MV-4-11 (cell line): ENCODE results near the gene SPACA5.
"Not testable (repeated sequence)": the region's sequence is repeated elsewhere in the genome, so short reads cannot be mapped to it uniquely, and the experiment has no call there.

Experiments used
- DNase-seq: peaks from one replicate; lab custom pipeline; 2025; lab: John Stamatoyannopoulos, UW

SPACA5 gene

DNA sequence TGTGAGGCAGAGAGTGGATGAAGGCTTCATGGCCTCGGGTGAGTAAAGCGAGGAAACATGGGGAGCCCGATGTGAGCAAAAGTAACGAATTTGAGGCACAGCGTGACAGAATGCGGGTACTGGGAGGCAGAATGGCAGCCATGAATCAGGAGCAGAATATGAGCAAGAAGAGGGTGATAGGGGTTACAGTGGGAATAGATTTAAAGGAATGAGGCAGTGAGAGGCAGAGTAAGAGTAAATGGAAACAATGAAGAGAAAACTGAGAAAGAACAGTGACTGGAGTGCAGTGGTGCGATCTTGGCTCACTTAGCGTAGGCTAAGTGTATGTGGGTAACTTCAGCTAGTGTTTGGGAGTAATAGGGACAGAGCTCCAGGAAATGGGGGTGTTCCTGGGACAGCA is at the start of gene SPACA5:
SPACA5 (plus strand) TSS at position 301 of the 400 bp plus-strand sequence. CDS start 815 bp downstream, outside the sequence.
- DNase-seq, result not testable (repeated sequence)

DNA sequence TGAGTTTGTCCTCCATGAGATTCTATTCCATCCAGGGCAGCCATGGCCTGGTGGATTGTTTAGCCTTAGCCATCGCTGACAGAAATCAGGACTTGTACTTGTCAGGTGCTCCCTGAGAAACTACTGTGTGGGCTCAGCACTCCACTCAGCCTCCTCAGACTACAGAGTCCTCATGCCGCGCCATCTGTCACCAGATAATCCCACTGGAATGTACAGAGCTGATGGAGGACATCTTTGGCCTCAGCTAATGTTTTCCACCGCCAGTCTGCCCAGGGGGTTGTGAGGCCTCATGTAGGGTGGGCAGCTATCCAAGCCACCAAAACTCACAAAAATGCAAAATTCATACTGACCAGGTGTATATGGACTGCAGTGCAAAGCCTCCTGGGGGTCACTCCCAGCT is 48.6 kb upstream of the SPACA5 start:
- DNase-seq, result not testable (repeated sequence)

DNA sequence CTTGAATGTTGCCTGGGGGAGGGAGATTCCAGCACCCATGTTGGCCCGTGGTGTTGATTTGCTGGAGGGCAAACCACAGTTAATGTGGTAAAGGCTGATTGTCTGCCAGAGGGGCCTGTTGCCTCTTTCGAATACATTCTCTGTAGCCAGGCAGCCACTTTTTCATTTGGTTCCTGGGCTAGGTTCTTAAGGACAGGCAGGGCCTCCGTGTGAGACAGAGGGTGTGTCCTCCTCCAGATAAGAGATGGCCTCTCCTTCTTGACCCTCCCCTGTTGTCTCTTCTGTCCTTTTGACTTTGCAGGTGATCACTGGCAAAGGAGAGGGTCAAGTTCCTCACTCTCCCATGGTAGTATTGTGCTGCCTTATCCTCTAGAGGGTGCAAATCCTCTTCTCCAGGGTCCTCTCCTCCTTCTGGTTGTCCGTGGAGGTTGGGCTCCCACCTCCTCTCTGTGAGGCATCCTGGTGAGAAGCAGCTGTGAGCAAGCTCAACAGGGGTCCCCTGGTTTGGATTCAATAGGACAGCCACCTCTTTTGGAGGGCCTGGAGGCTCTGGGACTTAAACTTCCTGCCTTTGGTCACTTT is 47.9 kb upstream of the SPACA5 start:
- no peak for DNase-seq

DNA sequence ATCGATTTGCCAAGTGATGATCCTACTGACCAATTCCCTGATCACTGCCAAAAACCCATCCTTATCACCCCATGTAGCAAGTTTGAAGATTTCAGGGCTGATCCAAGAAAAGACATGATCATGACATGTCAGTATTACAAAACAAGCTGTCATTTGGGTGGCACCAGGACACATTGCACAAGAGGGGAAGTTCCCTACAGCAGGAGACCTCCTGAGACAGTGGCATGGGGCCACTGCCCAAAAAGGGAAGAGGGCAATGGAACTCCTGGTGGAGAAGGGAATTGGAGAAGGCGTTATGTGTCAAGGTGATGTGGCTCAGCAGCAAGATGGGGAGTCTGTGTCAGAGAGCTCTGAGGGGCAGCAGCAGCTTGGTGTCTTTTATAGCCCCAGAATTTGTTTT is 46.4 kb upstream of the SPACA5 start:
- DNase-seq, result peak; percentile 74

DNA sequence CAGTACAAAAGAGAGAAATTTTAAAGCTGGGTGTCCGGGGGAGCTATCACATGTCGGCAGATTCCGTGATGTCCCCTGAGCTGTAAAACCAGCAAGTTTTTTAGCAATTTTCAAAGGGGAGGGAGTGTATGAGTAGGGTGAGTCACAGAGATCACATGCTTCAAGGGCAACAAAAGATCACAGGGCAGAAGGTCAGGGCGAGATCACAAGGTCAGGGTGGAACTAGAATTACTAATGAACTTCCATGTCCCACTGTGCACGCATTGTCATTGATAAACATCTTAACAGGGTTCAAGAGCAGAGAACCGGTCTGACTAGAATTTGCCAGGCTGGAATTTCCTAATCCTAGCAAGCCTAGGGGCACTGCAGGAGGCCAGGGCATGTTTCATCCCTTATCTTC is 45.0 kb upstream of the SPACA5 start:
- not testable (repeated sequence) for DNase-seq

DNA sequence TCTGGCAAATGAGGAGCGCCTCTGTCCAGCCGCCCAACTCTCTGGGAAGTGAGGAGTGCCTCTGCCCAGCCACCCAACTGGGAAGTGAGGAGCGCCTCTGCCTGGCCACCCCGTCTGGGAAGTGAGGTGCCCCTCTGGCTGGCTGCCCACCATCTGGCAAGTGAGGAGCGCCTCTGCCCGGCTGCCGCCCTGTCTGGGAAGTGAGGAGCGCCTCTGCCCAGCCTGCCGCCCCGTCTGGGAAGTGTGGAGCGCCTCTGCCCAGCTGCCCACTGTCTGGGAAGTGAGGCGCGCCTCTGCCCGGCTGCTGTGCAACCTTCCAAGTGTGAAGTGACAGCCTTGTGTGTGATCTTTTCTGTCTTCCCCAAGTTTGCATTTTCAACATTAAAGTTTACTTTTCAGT is 41.3 kb upstream of the SPACA5 start:
- DNase-seq, result not testable (repeated sequence)

DNA sequence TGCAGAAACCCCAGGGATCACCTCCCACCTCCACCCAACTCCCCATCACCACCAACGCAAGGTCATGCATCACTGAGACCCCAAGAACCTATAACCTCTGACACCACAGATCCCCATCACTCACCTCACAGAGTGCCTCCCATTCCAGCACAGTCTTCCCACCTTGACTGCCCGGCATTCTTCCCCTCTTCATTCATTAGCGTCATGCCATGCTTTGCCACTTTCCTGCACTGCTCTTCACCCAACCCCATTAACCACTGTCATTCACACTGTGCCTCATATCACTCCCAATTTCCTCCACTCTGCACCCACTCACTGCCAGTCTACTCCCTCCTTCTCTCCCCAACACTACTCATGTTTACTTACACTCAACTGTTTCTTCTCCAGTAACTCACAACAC is 33.6 kb upstream of the SPACA5 start:
- DNase-seq, result no peak

DNA sequence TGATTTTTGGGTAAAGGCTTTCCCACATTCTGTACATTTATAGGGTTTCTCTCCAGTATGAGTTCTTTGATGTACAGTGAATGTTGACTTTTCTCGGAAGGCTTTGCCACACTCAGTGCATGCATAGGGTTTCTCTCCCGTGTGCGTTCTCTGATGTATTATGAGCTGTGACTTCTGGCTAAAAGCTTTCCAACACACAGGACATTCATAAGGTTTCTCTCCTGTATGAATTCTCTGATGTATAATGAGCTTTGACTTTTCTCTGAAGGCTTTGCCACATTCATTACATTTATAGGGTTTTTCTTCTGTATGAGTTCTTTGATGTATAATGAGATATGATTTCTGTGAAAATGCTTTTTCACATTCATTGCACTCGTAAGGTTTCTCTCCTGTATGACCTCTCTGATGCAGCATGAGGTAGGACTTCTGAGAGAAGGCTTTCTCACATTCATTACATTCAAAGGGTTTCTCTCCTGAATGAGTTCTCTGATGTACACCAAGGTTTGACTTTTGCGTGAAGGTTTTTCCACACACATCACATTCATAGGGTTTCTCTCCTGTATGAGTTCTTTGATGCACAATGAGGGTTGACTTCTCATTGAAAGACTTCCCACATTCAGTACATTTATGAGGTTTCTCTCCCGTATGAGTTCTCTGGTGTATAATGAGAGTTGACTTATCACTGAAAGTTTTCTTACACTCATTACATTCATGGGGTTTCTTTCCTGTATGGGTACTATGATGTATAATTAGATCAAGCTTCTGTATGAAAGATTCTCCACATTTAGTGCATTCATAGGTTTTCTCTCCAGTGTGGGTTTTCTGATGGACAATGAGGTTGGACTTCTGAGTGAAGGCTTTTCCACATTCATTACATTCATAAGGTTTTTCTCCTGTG is 30.3 kb upstream of the SPACA5 start:
- peak; percentile 0 for DNase-seq

DNA sequence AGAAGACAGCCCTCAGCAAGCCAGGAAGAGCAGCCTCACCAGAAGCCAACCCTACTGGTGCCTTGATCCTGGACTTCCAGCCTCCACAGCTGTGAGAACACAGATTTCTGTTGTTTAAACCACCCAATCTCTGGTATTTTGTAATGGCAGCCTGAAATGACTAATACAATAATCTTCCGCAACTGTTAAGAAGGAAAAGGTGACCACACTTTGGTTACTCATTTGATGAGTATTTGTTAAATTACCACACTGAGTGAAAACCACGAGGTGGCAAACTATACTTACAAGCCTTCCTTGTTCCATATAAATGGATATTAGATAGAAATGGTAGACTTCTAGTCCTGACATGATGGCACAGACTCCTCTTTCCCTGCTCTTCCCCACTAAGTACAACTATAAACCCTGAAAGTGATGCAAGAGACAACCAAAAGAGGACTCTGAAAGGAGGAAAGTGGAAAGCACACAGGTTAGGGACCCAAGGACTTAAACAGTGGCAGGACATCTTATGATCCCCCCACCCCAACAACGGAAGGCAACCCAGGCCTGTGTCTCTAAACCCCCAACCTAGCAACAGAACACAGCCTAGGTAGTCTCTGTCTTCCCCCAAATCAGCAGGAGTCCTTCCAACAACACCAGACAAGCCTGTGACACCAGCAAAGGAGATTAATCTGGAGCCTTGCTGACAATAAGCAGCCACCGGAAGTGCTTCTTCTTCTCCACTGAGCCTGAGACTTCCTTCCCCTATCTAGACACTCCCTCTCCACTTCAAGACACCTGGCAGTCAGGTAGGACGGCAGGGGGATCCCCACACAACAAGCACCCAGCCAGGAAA is 15.3 kb upstream of the SPACA5 start:
- DNase-seq, result peak; percentile 45

DNA sequence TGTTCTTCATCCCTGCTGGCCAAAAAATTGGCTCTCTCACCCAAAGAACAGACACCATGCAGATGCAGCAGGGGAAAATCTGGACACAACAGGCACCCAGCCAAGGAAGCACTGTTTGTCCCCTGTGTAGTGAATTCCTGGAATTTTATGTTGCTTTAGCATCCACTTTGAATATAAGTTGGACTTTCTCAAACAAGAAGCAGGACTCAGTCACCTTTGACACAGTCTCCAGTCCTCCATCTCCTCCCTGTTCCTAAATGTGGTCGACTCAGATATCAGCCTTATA is 14.8 kb upstream of the SPACA5 start:
- no peak for DNase-seq

DNA sequence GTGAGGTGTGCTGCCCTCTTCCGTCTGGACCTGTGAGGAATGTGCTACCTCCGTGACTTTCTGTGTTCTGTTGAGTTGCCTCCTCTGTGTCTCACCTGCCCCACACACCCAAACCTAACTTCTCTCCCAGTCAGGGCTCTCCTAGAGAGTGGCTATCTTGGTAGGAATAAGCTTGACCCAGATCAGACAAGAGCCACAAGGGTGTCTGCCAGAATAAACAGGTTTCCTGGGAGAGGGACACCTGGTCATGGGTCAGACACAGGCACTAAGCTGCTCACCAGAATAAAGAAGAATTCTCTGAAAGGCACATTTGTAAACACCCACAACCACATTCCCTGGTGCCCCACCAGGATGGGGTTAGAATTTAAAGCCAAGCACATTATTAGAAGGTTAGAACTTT is 14.1 kb upstream of the SPACA5 start:
- DNase-seq, result no peak

DNA sequence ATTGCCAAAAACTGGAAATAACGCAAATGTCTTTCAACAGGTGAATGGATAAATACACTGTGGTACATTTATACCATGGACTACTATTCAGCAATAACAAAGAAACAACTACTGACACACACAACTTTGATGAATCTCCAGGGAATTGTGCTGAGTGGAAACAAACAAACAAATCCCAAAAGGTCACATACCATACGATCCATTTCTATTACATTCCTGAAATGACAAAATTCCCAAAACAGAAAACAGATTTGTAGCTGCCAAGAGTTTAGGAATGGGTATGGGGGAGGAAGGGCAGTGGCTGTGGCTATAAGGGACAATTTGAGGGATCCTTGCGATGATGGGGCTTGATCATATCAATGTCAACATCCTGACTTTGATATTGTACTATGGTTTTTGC is 5.5 kb upstream of the SPACA5 start:
- DNase-seq, result no peak

DNA sequence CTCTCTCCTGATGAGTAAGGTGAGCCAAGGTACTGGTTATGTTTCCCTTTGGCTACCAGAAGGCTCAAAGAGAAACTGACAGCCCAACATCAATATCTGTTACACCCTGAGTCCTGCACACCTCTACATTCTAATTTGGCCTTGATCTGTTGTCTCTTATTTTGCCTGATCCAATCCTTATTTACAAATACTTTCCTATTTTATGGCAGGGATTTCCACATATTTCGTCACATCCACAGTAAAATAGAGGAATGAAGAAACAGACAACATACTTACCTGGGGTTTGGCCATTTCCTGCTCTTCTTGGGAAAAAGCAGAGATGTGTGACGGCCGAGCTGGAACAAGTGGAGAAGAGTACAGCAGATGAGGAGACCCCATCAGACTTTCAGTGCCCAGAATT is 4.5 kb upstream of the SPACA5 start:
- DNase-seq, result no peak

DNA sequence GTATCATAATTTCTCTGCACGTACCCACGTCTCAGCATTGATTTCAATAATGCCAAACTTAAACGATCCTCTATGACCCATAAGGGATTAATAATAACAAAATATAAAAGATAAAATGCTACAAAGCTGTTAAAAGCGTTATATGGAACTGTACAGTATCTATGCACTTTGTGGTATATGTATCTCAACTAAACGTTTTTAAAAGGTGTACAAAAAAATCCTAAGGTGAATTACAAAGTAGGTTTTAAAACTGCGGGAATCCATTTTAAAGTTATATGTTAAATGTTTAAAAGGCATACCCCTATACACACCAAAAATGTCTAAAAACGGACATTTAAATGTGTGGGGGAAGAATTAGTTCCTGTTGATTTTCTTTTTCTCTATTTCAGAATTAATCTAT is 3.9 kb upstream of the SPACA5 start:
- DNase-seq, result no peak

DNA sequence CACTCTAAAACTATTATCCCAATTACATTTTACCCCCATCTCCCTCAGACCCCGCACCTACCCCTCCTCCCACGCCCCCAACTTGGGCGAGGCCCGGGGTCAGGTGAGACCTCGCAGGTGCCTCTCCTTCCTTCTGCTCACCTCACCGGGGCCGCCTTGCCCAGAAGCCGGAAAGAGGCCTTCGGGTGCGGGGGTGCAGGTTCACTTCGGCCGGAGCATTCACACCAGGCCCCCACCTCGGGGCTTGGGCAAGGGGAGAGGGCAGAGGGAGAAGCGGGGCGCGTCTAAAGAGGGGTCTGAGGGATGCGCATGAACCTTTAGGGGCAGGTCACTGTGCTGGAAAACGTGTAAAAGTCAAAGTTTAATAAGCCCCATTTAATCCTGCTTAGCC is 3.4 kb upstream of the SPACA5 start:
- DNase-seq, result no peak

DNA sequence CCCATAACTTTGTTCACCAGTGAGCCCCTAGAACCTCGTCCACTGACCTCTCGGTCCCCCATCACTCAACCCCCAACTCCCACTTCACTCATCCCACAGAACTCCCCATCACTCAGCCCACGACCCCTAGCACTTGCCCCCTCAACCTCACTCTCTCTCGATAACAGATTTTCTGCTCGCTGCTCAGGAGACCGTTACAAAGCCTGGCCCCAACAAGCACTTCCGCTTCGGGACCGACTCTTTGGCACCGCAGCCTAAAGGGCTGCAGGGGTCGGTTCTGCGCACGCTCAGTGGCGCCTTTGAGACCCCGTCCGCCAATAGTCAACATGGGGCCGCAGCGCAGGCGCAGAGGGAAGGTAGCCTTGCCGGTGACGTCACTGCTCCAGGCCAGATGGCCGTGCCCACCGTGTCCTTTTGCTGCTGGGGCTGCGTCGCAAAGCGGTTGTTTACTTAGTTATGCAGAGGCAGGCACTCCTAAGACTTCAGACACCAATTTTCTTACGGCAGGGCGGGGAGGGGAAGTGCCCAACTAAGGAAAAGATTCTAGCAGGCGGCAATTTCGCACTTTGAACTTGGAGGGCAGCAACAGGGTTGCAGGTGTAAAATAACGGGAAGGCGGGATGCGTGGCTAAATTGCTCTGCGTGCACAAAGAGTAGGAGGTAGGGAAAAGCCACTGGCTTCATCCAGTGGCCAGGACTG is 2.9 kb upstream of the SPACA5 start, which contains the start of gene ZNF182:
ZNF182 (minus strand) TSS at position 232 of the 700 bp plus-strand sequence. CDS start 1,380 bp downstream, outside the sequence.
- peak; percentile 92 for DNase-seq

DNA sequence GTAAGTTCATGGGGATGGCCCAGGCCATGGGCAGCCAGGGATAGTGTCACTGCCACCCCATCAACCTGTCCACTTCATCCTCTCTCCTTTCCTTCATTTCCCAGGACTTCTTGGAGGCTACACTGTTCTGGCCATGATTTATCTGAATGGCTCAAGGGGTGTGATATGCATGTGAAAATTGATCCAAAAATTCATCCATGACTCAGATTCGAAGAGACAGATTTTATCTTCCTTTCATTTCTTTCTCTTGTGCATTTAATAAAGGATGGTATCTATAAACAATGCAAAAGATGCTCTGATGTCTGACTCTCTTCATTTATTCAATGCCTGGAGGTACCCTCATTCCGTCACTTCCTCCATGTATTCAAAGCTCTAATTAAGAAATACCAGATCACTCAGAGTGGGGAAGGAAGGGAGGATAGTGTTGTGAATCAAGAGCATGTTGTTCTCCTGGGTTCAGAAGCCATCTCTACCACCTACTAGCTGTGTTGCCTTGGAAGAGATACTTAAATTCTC is 2.7 kb downstream of the SPACA5 start:
- DNase-seq, result not testable (repeated sequence)

DNA sequence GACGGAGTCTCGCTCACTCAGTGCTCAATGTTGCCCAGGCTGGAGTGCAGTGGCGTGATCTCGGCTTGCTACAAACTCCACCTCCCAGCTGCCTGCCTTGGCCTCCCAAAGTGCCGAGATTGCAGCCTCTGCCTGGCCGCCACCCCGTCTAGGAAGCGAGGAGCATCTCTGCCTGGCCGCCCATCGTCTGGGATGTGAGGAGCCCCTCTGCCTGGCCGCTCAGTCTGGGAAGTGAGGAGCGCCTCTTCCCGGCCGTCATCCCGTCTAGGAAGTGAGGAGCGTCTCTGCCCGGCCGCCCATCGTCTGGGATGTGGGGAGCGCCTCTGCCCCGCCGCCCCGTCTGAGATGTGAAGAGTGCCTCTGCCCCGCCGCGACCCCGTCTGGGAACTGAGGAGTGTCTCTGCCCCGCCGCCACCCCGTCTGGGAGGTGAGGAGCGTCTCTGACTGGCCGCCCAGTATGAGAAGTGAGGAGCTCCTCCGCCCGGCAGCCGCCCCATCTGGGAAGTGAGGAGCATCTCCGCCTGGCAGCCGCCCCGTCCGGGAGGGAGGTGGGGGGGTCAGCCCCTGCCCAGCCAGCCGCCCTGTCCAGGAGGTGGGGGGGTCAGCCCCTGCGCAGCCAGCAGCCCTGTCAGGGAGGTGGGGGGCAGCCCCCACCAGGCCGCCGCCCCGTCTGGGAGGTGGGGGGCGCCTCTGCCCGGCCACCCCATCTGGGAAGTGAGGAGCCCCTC is 10.0 kb downstream of the SPACA5 start:
- DNase-seq, result not testable (repeated sequence)

DNA sequence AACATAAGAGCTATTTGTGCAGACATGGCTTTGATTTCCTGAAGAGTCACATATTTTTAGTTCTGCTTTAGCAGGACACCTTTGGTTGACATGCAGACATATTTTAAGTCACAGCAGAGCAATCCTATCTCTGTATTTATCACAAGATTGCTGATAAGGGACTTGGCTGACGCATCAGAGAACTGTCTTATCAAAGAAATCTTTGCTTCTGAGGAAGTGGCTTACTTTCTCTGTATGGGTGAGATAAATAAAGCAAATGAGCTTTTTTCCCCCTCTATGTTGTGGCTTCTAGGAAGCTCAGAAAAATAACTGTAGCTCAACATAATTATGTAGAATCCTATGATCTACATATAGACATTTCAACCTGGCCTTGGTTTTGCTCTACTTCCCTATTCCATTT is 13.1 kb downstream of the SPACA5 start:
- DNase-seq, result not testable (repeated sequence)

DNA sequence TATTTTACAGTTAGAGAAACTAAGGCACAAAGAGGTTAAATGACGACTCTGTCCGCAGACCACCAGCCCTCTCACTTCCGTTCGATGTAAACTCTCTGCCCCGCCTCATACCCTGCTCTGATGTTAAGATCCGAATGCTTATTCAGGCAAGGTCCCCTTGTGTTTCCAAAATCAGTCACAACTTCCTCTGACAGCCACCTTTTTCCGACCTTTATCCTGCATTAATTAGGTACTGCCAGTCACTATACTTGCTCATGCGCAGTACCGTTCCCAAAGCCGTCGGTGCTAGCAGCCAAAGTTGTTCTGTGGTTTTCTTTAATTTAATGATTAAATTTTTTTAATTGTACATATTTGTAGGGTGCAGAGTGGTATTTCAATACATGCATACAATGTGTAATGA is 13.7 kb downstream of the SPACA5 start:
- DNase-seq, result not testable (repeated sequence)
